Aorta (tissue), 5 donors: ENCODE data around the gene DRC1. TPM values are rescaled to one million over a fixed set of nuclear protein-coding genes. Genes with fewer than 3 reads are reported as not detected.

Source experiments
- ATAC-seq: fragments of 200-7000 bp; cut with Tn5 transposase; one replicate; pipeline ENCODE4 v1.9.1; 2022; ENCODE audit warnings: moderate library complexity; ENCODE audit not compliant: low FRiP score
- DNase-seq, 2 donors: peaks; one replicate each; pipeline ENCODE4 v3.0.0-alpha.2; 2020
- H3K27ac ChIP-seq, 2 donors: one replicate each; pipeline ENCODE4 v1.5.1; 2013; ENCODE audit warnings: low read length in 2 of 2, mild to moderate bottlenecking in 2 of 2, moderate library complexity in 2 of 2, control low read depth in 1 of 2, inconsistent platforms in 1 of 2, low read depth in 1 of 2
- H3K27me3 ChIP-seq, 2 donors: one replicate each; pipeline ENCODE4 v1.6.1; 2013; ENCODE audit warnings: control low read depth in 1 of 2, low read length in 1 of 2, mild to moderate bottlenecking in 1 of 2, moderate library complexity in 1 of 2; ENCODE audit not compliant: insufficient read depth in 2 of 2, control insufficient read depth in 1 of 2
- H3K36me3 ChIP-seq, 2 donors: one replicate each; pipeline ENCODE4 v1.6.1; 2013; ENCODE audit warnings: control low read depth in 1 of 2, low read length in 1 of 2, mild to moderate bottlenecking in 1 of 2; ENCODE audit not compliant: insufficient read depth in 2 of 2, control insufficient read depth in 1 of 2
- H3K4me1 ChIP-seq, 2 donors: one replicate each; pipeline ENCODE4 v1.6.1; 2013; ENCODE audit warnings: low read length in 2 of 2, control low read depth in 1 of 2, mild to moderate bottlenecking in 1 of 2, moderate library complexity in 1 of 2; ENCODE audit not compliant: insufficient read depth in 2 of 2, control insufficient read depth in 1 of 2
- H3K4me3 ChIP-seq, 2 donors: one replicate each; pipeline ENCODE4 v1.5.1; 2013; ENCODE audit warnings: low read length in 2 of 2, control low read depth in 1 of 2, mild to moderate bottlenecking in 1 of 2
- H3K9me3 ChIP-seq: one replicate; pipeline ENCODE4 v1.6.1; 2013; ENCODE audit warnings: mild to moderate bottlenecking, low read length; ENCODE audit not compliant: control insufficient read depth
- WGBS, 2 donors: extraction: QIAGEN DNeasy Blood & Tissue Kit; methylation state at CpG; one replicate each; pipeline ENCODE4 v1.1.7; 2013; 5-methylcytosine and 5-hydroxymethylcytosine counted together
- intact Hi-C, 2 donors: fragments of 100-400 bp; cut with DNase I; formaldehyde crosslinking; loops; one replicate each; pipeline versions ENCODE4 v1.14.2 to v1.15.0; 2022
- polyA plus RNA-seq, 2 donors: library from polyadenylated mRNA; stranded (reverse); fragments of 200-250 nt; gene quantifications; one replicate each; pipeline ENCODE4 v1.2.3, GENCODE V29; 2013
- total RNA-seq, 2 donors: library from RNA; stranded (reverse); fragmentation: NEBNext Ultra II Directional; extraction: Animal tissue kit (Norgen Biotek cat#: 25700); gene quantifications; one replicate each; pipeline ENCODE4 v1.2.1, GENCODE V29; 2021
- donor health status: healthy with polysubstance abuse.
- donor health status: Bipolar disorder and iron deficiency.
- donor health status: DM: no; HTN: no; CAD: no.
- donor health status: DM: no; HTN: no; CAD: no.
- donor health status: DM: yes; HTN: yes; CAD: no.

The DRC1 gene
- total and polyA plus RNA-seq, 4 donors = 0.51 TPM; not detected in 3

- ATAC-seq = no peak
- Histone ChIP-seq H3K4me1 (no peaks in the 10 kb centered on the region), H3K9me3 (no peaks in the 10 kb centered on the region), H3K27ac (no peak overlapping the region), H3K27me3 (no peaks in the 10 kb centered on the region), H3K4me3 (no peak overlapping the region), H3K36me3 (no peaks in the 10 kb centered on the region)
- DNase-seq = no peak
- WGBS, 2 donors = 55 to 61% methylated on average over 7 of the region's 7 CpGs
- intact Hi-C loops = no loop called here
Measured at GRCh38 chr2:26444236-26444635, 42.5 kb downstream of the DRC1 start.

DNA sequence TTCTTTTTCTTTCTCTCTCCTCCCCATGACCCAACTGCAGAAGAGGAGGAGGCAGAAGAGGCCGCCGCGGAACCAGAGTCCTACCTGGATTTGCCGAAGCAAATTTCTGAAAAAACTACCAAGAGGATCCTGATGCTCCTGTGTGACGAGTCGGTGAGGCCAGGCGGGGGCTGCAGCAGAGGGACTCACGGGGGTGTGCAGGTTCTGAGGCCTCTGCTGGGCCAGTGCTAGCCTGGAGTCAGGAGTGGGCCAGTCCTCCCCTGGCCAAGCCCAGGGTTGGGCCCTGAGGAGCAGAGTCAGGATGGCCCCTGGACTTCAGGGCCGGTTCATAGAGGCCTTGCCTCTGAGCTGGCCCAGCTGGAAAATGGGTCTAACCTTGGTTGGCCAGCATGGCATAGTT is 46.9 kb downstream of the DRC1 start:
- Histone ChIP-seq H3K4me3 (no peak overlapping the region), H3K9me3 (no peaks in the 10 kb centered on the region), H3K36me3 (no peaks in the 10 kb centered on the region), H3K4me1 (no peaks in the 10 kb centered on the region), H3K27me3 (no peaks in the 10 kb centered on the region), H3K27ac (no peak overlapping the region)
- ATAC-seq = no peak
- intact Hi-C loops = no loop called here
- peak in 1 of 2 donors; percentile 53 for DNase-seq
- 89 to 96% methylated on average over 9 of the region's 9 CpGs for WGBS, 2 donors

DNA sequence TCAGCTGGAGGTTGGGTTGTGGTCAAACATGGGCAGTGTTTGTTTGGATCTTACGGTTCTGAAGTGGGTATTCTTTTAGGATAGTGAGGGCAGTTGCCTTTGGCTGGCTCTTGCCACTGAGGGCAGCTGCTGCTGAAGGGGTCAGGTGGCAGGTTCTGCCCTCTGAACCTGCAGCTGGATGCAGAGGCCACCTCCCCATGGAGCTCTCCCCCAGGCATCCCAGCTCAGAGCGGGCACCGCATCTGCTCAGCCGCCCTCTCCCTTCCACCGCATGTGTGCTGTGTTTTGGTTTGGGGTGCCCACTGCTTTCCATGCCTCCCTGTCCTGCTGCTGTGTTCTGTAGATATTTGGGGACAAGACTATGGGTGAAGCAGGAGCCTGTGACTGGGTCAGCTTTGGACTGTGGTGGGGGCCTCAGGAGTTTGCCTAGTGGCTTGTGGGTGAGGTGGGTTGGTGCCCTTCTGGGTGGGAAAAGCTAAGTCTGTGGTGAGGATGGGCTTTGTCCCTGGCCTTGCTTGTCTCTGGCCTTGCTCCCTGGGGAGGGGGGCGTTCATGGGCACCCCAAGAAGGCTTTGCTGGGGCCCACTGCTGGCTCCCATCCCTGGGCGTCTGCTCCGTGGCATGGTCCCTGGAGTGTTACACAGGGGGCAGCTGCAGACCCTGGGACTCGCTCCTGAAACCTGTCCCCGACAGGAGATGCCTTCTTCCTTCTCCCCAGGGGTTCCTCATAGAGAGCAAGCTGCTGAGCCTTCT is 47.7 kb downstream of the DRC1 start:
- WGBS, 2 donors = 94 to 95% methylated on average over 10 of the region's 10 CpGs
- ATAC-seq (no peak), DNase-seq (peak in 1 of 2 donors; percentile 49)
- H3K36me3 ChIP-seq = no peaks in the 10 kb centered on the region
- no peaks in the 10 kb centered on the region for H3K27me3 ChIP-seq
- no peaks in the 10 kb centered on the region for H3K4me1 ChIP-seq
- intact Hi-C loops = no loop called here
- no peak overlapping the region for H3K4me3 ChIP-seq
- H3K27ac ChIP-seq = no peak overlapping the region
- no peaks in the 10 kb centered on the region for H3K9me3 ChIP-seq

DNA sequence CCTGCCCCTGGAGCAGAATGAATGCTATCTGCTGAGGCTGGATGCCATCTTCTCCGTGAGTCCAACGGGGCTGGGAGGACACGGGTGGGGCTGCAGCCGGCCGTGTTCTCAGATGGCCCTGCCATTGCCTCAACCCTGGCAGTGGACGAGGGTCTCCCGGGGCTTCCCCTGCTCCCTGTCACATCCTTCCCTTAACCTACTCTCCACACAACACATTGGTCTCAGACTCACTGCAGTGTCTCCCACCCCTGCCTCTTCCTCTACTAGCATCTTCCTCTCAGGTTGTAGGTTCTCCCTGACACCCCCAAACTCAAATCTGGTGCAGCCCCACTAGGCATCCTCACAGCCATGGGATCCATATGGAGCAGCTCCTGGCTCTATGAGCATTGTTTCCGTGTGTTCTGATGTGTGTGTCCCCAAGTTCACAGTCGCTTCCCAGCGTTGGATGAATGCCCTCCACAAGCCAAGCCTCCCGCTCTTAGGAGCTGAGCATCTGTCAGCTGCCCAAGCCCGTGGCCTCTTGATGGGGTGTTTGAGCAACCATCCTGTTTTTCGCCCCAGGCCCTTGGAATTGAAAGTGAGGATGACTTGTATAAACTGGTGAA is 48.4 kb downstream of the DRC1 start:
- 90 to 91% methylated on average over 13 of the region's 13 CpGs for WGBS, 2 donors
- no peak for DNase-seq
- intact Hi-C loops = no loop called here

DNA sequence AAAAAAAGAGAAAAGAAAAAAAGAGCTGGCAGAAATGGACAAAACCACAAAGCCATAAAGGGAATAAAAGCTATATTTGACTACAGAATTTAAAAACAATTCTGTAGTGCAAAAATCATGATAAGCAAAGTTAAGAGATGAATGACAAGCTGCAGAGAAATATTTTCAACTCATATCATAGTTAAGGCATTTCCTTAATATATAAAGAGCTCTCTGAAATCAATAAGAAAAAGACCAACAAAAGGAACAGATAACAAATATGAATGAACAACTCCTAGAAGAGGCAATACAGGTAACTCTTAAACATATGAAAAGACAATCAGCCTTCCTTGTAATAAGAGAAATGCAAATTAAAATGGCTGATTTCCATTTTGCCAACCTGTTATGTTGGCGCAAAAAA is 50.0 kb downstream of the DRC1 start:
- no peak overlapping the region for H3K27ac ChIP-seq
- intact Hi-C loops = no loop called here
- H3K27me3 ChIP-seq = no peaks in the 10 kb centered on the region
- no peaks in the 10 kb centered on the region for H3K4me1 ChIP-seq
- DNase-seq = no peak
- WGBS, 2 donors = 97 to 99% methylated on average over 1 of the region's 1 CpG
- H3K9me3 ChIP-seq = no peaks in the 10 kb centered on the region
- H3K4me3 ChIP-seq = no peak overlapping the region
- no peak for ATAC-seq
- no peaks in the 10 kb centered on the region for H3K36me3 ChIP-seq

More for the DNA sequence above, 48.4 kb downstream of the DRC1 start:
- Histone ChIP-seq H3K27me3 (no peaks in the 10 kb centered on the region), H3K9me3 (no peaks in the 10 kb centered on the region), H3K36me3 (no peaks in the 10 kb centered on the region), H3K4me3 (no peak overlapping the region), H3K27ac (no peak overlapping the region), H3K4me1 (no peaks in the 10 kb centered on the region)
- no peak for ATAC-seq

DNA sequence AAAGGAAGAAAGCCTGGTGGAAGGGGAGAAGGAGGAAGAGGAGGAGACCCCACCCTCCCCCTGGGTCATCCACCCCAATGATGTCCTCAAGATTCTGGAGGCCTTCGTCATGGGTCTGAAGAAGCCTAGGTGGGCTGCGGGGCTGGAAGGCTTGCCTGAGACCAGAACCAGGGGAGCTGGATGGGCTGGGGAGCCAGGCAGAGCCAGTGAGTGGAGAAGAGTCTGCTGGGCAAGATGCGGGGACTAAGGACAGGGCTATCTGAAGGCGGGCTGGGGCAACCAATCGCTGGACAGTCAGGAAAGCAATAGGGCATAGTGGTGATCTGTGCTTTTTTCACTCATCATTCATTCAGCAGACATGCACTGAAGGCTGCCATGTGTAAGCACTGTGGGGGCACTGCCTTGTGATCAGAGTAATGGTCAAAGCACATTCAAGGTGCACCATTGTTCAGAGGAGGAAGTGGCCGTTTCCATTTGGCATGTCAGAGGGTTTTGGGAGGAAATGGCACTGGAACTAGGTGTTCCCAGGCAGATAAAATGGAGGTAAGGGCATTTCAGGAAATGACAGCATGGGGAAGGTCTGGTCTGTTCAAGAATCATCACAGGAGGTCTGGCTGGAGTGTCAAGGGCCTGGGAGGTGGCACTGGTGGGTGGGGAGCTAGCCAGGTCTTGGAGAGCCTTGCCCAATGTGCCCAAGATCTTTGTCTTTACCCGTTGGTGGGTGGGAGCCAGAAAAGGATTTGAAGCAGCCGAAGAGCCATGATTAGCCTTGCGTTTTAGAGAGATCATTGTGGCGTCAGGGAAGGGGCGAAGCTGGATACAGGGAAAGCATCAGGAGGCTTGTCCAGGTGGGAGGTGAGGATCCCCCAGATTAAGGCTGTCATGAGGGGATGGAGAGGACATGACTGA is 52.0 kb downstream of the DRC1 start:
- Histone ChIP-seq H3K4me3 (no peak overlapping the region), H3K36me3 (no peaks in the 10 kb centered on the region), H3K4me1 (no peaks in the 10 kb centered on the region), H3K27me3 (no peaks in the 10 kb centered on the region), H3K9me3 (no peaks in the 10 kb centered on the region), H3K27ac (no peak overlapping the region)
- 86 to 89% methylated on average over 11 of the region's 11 CpGs for WGBS, 2 donors
- no peak for DNase-seq
- ATAC-seq = no peak
- intact Hi-C loops = no loop called here

DNA sequence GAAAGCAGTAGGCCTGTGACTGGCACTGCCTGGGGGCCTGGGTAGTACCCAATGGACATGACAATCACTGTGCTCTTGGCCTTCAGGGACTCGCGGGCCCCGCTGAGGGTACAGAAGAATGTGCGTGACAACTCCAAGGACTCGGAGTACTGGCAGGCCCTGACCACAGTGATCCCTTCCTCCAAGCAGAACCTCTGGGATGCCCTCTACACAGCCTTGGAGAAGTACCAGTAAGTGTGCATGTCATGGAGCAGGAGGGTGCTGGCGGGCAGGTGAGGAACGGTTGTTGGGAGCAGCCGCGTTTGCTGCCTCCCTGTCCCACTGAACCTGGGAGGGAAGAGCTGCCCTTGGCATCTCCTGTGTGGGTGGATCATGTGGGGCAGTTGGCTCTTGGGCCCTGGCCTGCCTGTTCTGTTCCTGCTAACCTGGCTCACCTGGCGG is 52.9 kb downstream of the DRC1 start:
- Histone ChIP-seq H3K27ac (no peak overlapping the region), H3K4me3 (no peak overlapping the region), H3K36me3 (no peaks in the 10 kb centered on the region), H3K27me3 (no peaks in the 10 kb centered on the region), H3K9me3 (no peaks in the 10 kb centered on the region), H3K4me1 (no peaks in the 10 kb centered on the region)
- intact Hi-C loops = no loop called here
- 95 to 96% methylated on average over 10 of the region's 10 CpGs for WGBS, 2 donors
- DNase-seq = no peak
- no peak for ATAC-seq

DNA sequence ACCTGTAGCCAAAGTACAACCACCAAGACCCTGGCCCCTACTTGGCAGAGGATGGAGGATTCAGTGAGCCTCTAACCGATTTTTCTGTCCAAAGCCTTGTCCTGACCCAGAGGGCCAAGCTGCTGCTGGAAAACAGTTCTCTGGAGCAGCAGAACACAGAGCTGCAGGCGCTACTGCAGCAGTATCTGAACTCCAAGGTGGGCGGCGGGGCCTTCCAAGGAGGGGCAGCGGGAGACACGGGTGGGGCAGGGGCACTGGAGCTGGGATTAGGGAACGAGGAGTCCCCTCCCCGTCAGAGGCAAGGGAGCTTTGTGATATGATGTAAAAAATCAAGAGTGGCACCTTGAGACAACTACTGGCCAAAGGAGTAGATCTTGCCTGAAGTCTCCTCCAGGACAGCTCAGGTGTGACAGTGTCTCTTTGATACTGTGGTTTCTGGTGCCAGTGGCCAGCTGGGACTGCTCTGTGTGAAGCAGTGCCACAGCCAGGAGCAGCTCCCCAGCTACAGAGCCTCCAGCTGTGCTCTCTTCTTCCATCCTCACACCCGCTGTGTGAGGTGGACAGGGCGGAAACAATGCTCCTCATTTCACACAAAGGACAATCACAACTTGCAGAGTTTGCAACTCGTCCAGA is 53.4 kb downstream of the DRC1 start:
- H3K9me3 ChIP-seq = no peaks in the 10 kb centered on the region
- DNase-seq (peak in 1 of 2 donors; percentile 73), ATAC-seq (peak; percentile 31)
- no peaks in the 10 kb centered on the region for H3K4me1 ChIP-seq
- H3K4me3 ChIP-seq = no peak overlapping the region
- WGBS, 2 donors = 84 to 86% methylated on average over 11 of the region's 11 CpGs
- H3K27ac ChIP-seq = no peak overlapping the region
- intact Hi-C loops = no loop called here
- H3K36me3 ChIP-seq = no peaks in the 10 kb centered on the region
- no peaks in the 10 kb centered on the region for H3K27me3 ChIP-seq
